Large intestine (tissue), 3 donors: Measurements from ENCODE around the gene CACNG6. TPM values are rescaled to one million over a fixed set of nuclear protein-coding genes. Genes with fewer than 3 reads are reported as not detected.

Source experiments
- DNase-seq, 2 donors: peaks; one replicate each; pipeline versions ENCODE4 v3.0.0 to v3.0.0-alpha.2; 2013
- H3K27ac ChIP-seq: one replicate; pipeline ENCODE4 v1.5.1; 2013; ENCODE audit warnings: low read length
- H3K27me3 ChIP-seq: 2 replicates; pipeline ENCODE4 v1.6.1; 2013; ENCODE audit warnings: low read length; ENCODE audit not compliant: control insufficient read depth, insufficient read depth
- H3K36me3 ChIP-seq: 2 replicates; pipeline ENCODE4 v1.6.1; 2013; ENCODE audit warnings: low read length; ENCODE audit not compliant: control insufficient read depth, insufficient read depth
- H3K4me1 ChIP-seq: one replicate; pipeline ENCODE4 v1.6.1; 2013; ENCODE audit warnings: low read length; ENCODE audit not compliant: control insufficient read depth, insufficient read depth
- H3K4me3 ChIP-seq: one replicate; pipeline ENCODE4 v1.5.1; 2013; ENCODE audit warnings: low read length
- H3K9me3 ChIP-seq: one replicate; pipeline ENCODE4 v1.6.1; 2013; ENCODE audit warnings: mild to moderate bottlenecking, low read depth, low read length, moderate library complexity; ENCODE audit not compliant: control insufficient read depth
- WGBS: methylation state at CpG from one replicate; pipeline ENCODE4 v1.1.5; 2013; ENCODE audit warnings: low lambda C conversion rate; ENCODE audit not compliant: insufficient coverage; 5-methylcytosine and 5-hydroxymethylcytosine counted together
- polyA plus RNA-seq: library from polyadenylated mRNA; unstranded; fragments of 120-200 nt; gene quantifications from one replicate; pipeline ENCODE4 v1.2.1, GENCODE V29; 2013

CACNG6 gene
- polyA plus RNA-seq, 1 donor: 0.04 TPM

- H3K27me3 ChIP-seq: no peaks in the 10 kb centered on the region
- no CpG with 5 or more reads among the region's 3 CpGs for WGBS
- H3K9me3 ChIP-seq: no peaks in the 10 kb centered on the region
Measured at GRCh38 chr19:54042989-54043388, 51.6 kb downstream of the CACNG6 start.

GRCh38 chr19:54045771-54046170 is 54.3 kb downstream of the CACNG6 start:
- H3K4me3 ChIP-seq: no peak overlapping the region
- no peaks in the 10 kb centered on the region for H3K36me3 ChIP-seq
- H3K9me3 ChIP-seq: no peaks in the 10 kb centered on the region
- H3K27ac ChIP-seq: no peak overlapping the region
- H3K27me3 ChIP-seq: no peaks in the 10 kb centered on the region
- 63% methylated on average over 2 of the region's 2 CpGs for WGBS
- no peak for DNase-seq
- no peaks in the 10 kb centered on the region for H3K4me1 ChIP-seq

More at GRCh38 chr19:54042989-54043388, 51.6 kb downstream of the CACNG6 start:
- Histone ChIP-seq H3K27ac (no peak overlapping the region), H3K4me3 (no peak overlapping the region), H3K36me3 (no peaks in the 10 kb centered on the region), H3K4me1 (no peaks in the 10 kb centered on the region)
- DNase-seq: no peak

GRCh38 chr19:54047616-54048015 is 56.2 kb downstream of the CACNG6 start:
- Histone ChIP-seq H3K4me1 (no peaks in the 10 kb centered on the region), H3K27me3 (no peaks in the 10 kb centered on the region), H3K9me3 (no peaks in the 10 kb centered on the region), H3K27ac (no peak overlapping the region), H3K4me3 (no peak overlapping the region), H3K36me3 (no peaks in the 10 kb centered on the region)
- 80% methylated on average over 1 of the region's 4 CpGs for WGBS
- no peak for DNase-seq

Other genes with a start within 250 kb of the CACNG6 start
- 0.03 TPM for gene NLRP12, start 167.3 kb upstream of the CACNG6 start, polyA plus RNA-seq
- 87.7 TPM for gene MYADM, start 123.8 kb upstream of the CACNG6 start, polyA plus RNA-seq
- gene PRKCG, start 109.4 kb upstream of the CACNG6 start, polyA plus RNA-seq: 0.67 TPM
- 1.4 TPM for gene CACNG7, start 82.4 kb upstream of the CACNG6 start, polyA plus RNA-seq
- 0.15 TPM for gene CACNG8, start 28.7 kb upstream of the CACNG6 start, polyA plus RNA-seq
- gene VSTM1, start 72.3 kb downstream of the CACNG6 start, polyA plus RNA-seq: not detected
- gene TARM1, start 89.7 kb downstream of the CACNG6 start, polyA plus RNA-seq: not detected
- 0.31 TPM for gene OSCAR, start 109.2 kb downstream of the CACNG6 start, polyA plus RNA-seq
- 132 TPM for gene NDUFA3, start 111.2 kb downstream of the CACNG6 start, polyA plus RNA-seq
- gene TFPT, start 124.0 kb downstream of the CACNG6 start, polyA plus RNA-seq: 16.6 TPM
- 48.6 TPM for gene PRPF31, start 124.1 kb downstream of the CACNG6 start, polyA plus RNA-seq
- gene CNOT3, start 146.1 kb downstream of the CACNG6 start, polyA plus RNA-seq: 37.2 TPM
- gene LENG1, start 168.1 kb downstream of the CACNG6 start, polyA plus RNA-seq: 9.5 TPM
- 110 TPM for gene TMC4, start 181.5 kb downstream of the CACNG6 start, polyA plus RNA-seq
- gene MBOAT7, start 197.9 kb downstream of the CACNG6 start, polyA plus RNA-seq: 97.9 TPM
- 52.7 TPM for gene TSEN34, start 199.7 kb downstream of the CACNG6 start, polyA plus RNA-seq
- gene RPS9, start 209.2 kb downstream of the CACNG6 start, polyA plus RNA-seq: 2,940 TPM
- gene LILRB3, start 231.4 kb downstream of the CACNG6 start, polyA plus RNA-seq: 2.9 TPM